ENCODE data around the gene PPP1R3C.

PPP1R3C gene

DNA sequence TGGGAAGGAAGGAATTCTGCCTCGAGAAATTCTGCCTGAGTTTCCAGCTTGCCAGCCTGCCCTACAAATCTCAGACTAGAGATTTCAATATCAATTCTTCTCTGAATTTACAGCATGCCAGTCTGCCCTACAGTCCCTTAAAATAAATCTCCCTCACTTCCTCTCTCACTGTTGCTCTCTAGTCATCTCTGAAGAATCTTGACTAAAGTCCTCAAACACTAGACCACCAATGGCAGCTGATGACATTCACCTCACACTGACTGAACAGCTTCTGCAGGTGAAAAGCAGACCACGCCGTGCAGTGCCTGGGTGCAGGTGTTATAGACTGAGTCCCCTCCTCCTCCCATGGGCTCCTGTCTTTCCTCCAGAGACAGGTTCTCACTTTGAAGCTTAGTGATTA is 30.4 kb downstream of the PPP1R3C start:
- DNase-seq (ENCODE audit: low read depth in 2 of 3, low spot score in 1 of 3) = no peak

DNA sequence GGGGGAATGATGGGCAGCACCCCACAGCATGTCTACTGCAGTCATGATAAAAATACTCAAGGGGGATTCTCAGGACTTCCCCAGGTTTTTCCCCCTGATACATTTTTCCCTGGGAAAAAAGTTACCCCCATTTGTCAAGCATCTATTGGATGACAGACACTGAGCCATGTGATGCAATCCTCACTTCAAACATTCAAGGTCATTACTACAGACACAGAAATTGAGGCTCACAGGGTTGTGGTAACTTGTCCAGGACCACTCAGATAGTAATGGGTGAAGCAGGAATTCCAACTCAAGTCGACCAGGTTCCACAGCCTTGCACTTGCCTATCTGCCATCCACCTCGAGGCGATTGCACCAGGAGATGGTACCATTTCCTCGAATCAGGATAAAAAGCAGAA is 31.7 kb downstream of the PPP1R3C start:
- no peak for DNase-seq (ENCODE audit: low read depth in 2 of 3, low spot score in 1 of 3)

DNA sequence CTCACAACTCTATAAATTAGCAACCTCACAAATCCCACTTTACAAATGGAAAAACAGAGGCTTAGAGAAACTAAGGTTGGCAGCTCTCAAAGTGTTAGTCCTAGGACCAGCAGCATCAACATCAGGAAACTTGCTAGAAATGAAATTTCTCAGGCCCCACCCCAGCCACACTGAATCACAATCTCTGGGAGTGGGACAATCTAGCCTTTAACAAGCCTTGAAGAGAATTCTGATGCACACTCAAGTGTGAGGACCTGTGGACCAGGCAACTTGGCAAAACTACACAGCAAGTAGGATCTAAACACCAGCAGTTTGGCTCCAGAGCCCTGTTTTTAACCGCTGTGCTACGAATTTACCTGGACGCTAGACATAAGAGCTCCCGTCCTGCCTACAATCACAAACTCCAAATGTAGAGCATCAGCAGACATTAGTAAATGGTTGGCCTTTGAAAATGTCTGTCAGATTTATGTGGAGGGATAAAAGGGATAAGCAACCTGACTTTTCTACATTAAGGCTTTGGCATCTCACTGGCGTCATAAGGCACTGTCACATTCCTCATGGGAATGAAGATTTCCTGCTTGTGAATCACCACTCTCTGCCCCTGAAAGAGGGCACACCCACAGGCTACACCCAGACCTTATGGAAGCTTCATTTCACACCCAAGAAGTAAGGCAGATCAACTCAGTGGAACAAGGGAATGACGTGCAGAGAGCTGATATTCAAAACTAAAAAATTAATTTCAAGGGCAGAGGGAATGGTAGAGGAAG is 34.5 kb downstream of the PPP1R3C start:
- DNase-seq (ENCODE audit: low read depth in 2 of 3, low spot score in 1 of 3) = no peak

DNA sequence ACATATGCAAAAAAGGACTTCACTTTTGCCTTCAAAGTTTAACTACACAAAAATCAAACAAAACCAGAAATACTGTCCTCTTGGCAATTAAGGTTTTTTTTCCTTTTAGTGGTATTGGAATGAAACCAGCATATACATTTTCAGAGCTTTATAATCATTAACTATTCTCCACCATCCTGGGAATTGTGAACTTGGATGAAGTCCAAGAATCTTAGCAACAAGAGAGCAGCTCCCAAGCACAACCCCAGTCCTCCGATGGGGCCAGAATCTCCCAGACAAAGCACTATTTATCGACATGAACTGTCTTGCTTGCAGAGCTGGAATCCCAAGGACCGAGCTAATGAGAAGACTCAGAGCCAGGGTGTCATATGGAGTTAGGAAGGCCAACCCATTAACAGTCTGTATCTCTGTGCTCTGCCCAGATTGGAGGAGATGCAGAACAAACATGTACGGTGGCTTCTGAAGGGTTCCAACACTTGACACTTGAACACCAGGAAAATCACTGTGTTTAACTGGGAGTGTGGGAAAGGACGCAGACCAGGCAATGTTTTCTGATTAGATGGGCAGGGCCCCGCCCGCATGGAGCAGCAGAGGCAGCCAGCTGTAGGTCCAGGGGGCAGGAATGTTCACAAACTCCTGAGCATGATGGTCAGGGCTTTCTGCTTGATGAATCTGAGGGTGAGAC is 35.5 kb downstream of the PPP1R3C start:
- DNase-seq (ENCODE audit: low read depth in 2 of 3, low spot score in 1 of 3) = no peak

DNA sequence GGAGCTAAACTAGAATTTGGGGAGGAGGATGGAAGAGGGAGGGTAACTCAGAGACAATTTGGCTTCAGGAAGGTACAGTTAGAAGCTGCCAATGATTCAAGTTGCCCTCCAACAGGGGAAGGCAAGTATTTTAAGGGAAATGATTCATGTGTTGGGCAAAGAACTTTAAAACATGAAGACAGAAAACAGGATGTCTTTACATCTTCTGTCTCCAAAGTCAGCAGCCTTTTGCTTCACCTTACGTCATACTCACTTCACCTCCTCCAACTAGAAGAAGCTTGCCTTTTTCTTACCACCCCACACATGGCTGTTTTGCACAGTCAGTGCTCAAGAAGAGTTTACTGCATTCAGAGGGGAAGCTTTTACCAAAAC is 36.1 kb downstream of the PPP1R3C start:
- DNase-seq (ENCODE audit: low read depth in 2 of 3, low spot score in 1 of 3) = no peak

DNA sequence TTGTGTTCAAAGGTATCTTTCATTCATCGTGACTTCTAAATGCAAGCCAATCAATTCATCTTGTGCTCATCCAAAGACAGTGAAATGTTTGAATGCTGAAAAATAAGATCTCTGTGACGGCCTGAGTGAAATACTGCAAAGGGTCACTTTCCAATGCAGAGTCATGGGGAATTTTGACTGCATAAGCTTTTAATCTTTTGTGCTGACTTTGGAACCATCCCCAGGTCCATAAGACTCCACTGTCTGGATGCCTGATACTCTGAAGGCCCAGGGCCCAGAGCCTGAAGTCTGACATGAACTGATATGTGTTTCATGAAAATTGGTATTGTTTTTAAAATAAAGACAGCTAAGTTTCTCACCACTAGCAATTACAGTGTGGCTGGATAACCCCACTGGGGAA is 39.0 kb downstream of the PPP1R3C start:
- DNase-seq (ENCODE audit: low read depth in 2 of 3, low spot score in 1 of 3) = no peak

DNA sequence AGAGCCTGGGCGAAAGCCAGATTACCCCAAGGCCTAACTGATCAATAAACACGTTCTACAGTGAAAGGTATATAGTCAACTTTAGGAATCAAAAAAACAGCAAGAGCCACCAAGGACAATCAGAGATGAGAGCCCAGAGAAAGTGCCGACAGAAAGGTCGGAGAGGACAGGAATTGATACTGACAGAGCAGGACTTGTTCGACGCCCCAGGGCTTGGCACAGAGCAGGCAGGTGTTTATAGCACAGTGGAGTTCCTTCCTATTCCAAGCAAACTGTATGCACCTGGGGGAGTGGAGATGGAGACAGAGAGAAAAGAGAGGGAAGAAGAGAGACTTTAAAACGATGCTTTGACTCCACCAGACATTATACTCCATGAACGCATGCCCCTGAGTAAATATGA is 39.5 kb downstream of the PPP1R3C start:
- DNase-seq (ENCODE audit: low read depth in 2 of 3, low spot score in 1 of 3) = no peak

DNA sequence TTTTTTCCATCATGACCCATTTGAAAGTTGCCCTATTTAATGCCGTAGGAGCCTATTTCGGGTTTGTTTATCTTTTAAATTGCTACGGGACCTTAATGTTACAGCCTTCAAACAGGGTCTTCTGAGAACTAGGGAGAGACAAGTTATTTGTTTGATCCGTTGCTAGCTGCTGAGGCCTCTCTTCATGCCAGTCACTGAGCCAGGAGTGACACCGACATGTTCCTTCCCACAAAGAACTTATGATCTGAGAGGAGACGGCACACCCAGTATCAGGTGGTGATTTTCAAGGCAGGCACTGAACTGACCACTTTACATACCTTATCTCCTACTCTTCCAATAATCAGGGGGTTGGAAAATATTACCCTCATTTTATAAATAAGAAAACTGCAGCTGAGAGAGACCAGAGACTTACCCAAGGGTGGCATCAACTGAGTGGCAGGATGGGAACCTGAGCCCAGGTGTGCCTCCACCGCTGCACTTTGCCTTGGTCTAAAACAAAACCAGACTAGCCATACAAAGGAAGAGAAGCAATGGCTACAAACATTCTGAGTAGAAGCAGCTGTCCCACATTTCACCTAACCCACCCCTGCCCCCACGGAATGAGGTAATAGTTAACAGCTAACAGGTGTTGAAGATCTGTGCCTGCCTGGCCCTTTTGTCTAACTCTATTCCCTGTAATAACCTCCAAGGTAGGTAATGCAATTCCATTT is 40.5 kb downstream of the PPP1R3C start:
- no peak for DNase-seq (ENCODE audit: low read depth in 2 of 3, low spot score in 1 of 3)

DNA sequence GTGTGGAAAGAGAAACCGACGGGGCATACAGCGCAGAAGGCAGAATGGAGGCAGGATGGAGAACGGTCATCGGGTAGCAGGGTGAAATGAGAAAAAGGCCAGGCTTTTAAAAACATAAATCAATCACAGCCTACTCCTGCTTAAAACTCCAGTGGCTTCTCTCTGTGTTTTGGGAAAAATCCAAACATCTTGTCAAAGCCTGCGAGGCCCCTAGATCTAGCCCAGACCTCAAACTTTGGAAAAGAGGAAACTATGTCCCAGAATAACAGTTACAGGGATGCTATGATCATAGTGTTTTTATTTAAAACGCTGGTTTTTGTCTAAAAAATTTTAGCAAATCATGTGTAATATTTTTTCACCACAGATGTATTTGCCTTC is 41.1 kb downstream of the PPP1R3C start:
- no peak for DNase-seq (ENCODE audit: low read depth in 2 of 3, low spot score in 1 of 3)

DNA sequence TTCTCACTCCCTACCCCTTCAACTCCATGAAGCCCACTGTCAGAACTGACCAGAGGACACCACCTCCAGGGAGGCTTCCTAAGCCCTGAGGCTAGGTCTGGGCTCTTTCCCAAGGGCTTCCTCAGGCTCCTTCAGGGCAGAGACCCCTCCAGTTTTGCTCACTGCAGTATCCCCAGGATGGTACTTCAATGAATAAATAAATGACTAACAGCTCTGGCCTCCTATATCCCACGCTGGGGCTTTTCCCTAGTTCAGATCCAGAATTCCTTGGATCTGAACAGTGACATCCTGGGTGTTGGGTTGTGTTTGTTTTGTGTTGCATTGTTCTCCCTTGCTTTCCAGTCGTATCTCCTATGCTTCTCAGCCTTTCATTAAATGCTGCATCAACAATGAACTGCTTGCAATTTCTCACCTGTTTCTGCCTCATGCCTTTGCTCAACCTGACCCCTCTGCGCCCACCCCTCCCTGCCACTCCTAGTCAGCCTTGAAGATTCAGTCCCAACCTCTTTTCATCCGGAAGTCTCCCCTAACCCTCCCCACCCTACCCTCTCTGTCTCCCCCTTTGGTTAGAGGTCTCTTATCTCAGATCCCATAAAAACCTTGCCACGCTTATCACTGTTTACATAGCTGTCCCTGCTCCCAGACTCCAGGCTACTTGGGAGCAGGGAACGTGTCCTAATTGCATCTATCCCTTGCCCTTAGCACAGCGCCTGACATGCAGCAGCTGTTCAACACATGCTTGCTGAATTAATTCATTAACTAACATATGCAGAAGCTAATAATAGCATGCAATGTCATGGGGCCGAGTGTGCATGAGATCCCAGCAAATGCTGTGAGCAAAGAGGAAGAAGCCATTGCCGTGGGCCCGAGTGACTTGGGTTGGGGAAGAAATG is 41.7 kb downstream of the PPP1R3C start:
- no peak for DNase-seq (ENCODE audit: low read depth in 2 of 3, low spot score in 1 of 3)

DNA sequence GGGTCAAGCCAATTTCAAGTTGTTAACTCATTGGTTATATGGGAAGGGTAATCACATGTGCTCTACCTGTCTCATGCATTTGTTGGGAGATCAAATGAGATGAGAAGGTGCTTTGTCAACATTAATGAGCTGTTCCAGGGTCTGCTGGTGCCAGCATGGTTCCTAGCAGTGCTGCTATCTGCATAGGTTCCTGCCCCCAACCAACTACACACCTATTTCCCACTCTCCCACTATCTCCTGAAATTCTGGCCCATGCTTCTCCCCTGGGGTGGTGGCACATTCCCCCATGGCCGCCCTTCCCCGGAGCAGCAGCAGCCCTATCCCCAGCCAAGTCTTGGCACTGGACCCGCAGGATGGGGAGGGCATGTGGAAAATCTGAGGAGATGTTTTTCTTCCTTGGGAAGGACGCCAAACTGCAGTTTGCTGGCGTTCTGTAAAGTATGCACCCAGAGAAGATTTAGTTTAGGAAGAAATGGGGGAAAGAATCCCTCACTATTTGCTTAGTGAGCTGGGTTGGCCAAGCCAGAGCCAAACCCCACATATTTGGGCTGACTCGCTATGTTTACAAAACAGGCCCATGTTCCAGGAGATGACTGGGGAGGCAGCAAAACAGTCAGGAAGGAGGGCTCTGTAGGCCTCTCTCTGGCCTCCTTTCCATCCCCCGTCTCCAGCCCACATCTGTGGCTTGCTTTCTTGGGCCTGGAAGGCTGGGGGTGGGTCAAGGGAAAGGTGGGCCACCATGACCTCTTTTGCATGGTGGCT is 42.5 kb downstream of the PPP1R3C start:
- DNase-seq (ENCODE audit: low read depth in 2 of 3, low spot score in 1 of 3) = no peak

DNA sequence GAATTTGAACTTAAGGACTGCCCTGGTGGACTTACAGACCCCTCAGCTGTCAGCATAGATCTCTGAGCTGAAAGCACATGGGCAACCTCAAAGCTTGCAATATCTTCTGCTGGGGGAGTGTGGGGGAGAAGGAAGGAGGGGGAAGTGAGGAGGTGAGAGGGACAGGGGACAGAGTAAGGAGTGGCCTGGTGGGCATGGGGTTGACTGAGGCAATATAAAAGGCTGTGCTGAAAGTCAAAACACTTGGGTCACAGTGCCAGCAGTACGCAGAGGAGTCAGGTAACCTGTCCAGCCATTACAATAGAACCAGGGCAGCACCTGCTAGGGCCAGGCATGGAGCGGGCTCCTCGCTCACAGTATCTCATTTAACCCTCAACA is 43.2 kb downstream of the PPP1R3C start:
- DNase-seq (ENCODE audit: low read depth in 2 of 3, low spot score in 1 of 3) = no peak

DNA sequence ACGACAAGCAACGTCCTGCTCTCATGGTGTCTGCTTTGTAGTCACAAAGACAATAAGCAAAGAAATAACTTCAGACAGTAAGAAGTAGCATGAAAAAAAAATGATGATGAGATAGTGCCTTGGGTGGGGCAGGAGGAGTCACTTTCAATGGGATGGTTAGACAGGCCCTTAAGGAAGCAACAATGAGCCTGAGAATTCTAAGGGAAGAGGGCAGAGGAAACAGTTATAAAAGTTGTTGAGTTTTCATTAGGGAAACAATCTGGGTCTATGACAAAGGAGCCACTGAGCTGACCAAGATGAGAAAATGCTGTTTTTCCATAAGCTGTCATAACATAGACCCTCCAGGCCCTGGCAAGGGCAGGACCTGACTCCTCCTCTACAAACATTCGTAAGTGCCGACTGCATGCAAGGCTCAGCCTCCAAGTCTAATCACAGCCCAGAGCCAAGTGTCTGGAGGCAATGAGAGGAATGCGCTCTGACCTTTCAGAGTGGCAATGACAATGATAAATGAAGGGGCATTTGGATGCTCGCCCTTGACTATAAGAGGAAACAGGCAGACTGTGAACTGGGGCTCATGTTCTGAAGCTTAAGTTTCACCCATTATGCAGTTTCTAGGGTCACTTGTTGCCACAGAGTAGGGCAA is 43.7 kb downstream of the PPP1R3C start:
- DNase-seq (ENCODE audit: low read depth in 2 of 3, low spot score in 1 of 3) = no peak

DNA sequence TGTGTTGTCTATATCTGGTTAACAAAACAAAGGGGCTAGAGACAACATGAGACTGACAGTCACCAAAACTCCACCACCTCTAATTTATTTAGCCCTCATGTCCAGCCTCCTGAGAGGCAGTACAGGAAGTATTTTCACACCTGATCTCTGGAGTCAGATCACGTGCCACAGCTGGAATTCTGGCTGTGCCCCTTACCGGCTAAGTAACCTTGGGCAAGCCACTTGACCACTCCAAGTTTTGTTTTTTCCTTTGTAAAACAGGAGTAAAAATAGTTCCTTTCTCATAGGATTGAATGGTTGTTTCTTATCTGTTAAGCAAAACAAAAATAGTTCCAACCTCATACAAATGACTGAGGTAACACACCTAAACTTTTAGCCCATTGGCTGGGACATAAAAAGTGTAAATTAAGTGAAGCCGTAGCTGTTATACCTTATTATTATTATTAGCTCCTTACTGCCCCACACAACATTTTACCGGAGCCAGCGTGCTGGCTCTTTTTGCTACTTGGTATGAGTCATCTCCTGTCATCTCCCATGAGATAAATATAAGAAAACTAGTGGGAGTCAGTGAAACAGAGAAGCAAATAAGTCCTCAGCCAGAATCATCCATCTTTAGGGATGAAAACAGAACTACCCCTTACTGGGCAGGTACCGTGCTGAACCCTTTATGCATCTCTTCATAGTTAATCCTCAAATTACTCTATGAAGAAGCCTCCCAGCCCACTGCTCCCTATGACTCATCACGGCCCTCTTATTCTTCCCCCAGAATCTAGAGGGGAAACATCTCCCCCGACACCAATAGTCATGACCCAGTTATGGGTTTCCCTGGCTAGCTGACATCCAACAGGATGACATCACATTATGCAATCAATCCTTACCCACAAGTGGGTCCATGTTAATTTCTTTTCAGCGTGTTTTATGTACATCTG is 44.9 kb downstream of the PPP1R3C start:
- DNase-seq (ENCODE audit: low read depth in 2 of 3, low spot score in 1 of 3) = no peak

DNA sequence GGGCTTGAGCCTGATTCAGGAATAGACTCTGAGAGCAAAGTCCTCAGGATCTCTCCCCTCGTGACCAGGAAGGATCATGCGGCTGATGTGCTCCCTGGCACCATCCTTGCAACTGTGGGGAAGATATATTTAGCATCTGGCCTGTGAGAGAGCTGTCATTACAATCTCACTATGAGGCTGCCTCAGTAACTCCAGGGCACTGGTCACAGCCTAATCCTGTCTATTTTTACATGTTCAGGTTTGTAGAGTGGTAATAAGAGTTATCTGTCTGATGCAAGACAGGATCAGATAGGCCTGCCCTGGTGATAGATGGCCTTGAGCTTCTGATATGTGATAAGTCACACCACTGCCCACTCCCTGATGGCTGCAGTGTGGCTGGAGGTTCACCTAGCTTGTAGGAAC is 50.7 kb downstream of the PPP1R3C start:
- no peak for DNase-seq (ENCODE audit: low read depth in 2 of 3, low spot score in 1 of 3)

DNA sequence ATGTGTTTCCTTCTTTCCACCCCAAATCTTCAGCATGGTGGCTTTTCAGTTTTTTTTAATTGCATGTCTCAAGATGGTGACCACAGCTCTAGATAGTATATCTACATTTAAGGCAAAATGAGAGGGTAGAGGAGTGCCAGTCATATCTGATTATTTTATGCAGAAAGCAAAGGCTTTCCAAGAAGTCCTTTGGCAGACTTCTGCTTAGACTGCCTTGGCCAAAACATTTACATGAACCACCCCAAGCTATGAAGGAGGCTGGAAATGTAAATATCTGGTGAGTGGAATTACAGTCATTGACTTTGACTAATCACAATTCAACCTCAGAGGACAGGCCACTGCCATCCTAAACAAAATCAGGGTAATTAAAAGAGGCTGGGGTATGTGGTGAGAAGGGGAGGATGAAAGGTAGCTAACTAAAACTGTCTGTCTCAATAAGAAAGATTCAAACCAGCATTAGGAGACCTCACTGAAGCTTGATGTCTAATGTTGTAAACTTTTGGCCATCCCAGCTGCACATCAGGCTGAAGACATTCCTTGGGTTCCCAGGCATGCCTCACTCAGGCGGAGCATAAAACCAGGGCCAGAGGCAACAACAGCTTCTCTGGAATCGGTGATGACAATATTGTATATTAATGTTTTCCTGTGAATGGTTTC is 53.4 kb downstream of the PPP1R3C start:
- DNase-seq (ENCODE audit: low read depth in 2 of 3, low spot score in 1 of 3) = no peak

Measured in stimulated activated CD4-positive, alpha-beta T cell treated with anti-CD3 and anti-CD28 coated beads, Interleukin-12 subunit alpha, Interleukin-12 subunit beta, amount 100 ng/mL, for 48 hours (primary cell).